NK-92 treated with Interleukin-12 subunit alpha and Interleukin-12 subunit beta, amount 100 ng/mL, for 24 hours (cell line): ENCODE data around the gene RXRB.

ENCODE experiments used
- DNase-seq: peaks from one replicate; lab custom pipeline; 2025; lab: John Stamatoyannopoulos, UW

The RXRB gene

DNA sequence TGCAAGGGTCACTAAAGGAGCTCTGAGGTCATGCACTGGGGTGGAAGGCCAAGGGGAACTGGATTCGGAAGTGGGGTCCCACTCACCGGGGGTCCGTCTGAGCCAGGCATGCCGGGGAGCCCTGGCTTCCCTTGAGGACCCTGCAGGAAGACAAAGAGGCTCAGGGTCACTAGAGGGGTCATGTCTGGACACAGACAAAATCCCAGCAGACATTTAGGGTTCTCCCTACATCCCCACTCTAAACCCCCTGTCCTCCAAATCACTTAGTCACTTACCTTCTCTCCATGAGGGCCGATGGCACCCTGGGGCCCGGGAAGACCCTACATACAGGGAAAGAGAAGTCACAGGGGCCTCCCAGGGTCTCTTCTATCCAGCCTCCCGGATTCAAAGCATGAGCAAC, 23.6 kb downstream of the RXRB start:
- no peak for DNase-seq

DNA sequence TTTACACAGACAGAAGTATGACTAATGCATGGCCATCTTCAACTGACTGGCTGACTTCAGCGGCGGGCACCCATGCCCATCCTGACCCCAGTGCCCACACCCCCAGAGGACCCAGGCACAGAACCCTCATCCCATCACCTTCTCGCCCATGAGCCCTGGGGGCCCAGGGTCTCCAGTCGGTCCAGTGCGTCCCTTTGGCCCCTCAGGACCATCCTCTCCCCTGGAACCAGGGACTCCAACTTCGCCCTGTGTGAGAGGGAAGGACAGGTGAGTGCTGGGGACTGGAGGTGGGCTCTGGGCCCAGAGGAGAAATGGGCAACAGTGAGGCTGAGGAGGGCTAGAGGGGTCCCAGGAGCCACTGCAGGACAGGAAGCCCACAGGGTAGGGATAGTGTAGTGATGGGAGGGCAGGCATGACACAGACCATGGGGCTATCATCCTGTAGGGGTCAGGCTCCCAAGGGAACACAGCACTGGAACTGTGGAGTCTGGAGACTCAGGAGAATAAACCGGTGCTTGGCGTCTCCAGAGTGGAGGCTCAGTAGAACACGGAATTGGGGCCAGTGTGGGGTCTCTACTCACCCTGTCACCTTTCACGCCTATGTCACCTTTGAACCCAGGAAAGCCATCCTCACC, 24.9 kb downstream of the RXRB start:
- no peak for DNase-seq

DNA sequence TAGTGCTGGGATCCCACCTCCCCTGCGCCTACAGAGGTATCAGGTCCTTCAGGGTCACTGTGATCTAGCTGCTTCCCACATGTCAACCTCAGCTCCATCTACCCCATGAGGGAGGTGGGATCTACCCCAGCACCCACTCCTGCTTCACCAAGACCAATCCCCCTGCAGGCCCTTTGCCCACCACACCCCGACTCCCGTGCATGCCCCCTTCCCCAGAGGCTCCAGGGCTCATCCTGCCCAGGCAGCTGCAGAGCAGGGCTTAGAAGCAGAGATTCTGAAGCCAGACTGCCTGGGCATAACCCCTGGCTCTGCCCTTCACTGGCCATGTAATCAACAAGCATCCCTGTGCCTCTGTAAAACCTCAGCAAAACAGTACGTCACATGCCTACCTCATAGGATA, 25.7 kb downstream of the RXRB start:
- no peak for DNase-seq

DNA sequence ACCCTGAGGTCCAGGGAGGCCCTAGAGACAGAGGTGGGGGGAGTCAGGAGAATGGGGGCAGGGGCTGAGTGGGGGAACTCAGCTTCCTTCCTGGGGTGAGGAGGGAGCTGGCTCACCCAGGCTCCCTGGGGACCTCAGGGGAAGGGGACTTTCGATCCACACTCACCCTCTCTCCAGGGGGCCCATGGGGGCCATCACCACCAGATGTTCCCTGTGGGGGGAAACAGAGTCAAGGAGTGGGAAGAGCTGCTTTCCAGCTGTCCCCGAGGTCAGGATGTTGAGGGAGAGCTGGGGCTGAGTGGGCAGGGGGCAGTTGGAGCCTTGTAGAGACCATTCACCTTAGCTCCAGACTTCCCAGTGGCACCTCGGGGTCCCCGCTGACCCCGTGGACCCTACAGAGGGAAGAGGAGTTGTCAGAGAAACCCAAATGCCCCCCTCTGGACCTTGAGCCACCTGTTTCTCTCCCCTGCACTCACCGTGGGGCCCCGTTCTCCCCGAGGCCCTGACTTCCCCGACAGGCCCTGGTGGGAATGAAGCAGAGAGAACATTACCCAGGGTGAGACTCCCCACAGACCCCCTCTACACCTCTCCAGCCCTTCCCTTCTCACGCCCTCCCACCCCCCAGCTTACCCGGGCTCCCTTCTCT, 26.8 kb downstream of the RXRB start:
- no peak for DNase-seq

DNA sequence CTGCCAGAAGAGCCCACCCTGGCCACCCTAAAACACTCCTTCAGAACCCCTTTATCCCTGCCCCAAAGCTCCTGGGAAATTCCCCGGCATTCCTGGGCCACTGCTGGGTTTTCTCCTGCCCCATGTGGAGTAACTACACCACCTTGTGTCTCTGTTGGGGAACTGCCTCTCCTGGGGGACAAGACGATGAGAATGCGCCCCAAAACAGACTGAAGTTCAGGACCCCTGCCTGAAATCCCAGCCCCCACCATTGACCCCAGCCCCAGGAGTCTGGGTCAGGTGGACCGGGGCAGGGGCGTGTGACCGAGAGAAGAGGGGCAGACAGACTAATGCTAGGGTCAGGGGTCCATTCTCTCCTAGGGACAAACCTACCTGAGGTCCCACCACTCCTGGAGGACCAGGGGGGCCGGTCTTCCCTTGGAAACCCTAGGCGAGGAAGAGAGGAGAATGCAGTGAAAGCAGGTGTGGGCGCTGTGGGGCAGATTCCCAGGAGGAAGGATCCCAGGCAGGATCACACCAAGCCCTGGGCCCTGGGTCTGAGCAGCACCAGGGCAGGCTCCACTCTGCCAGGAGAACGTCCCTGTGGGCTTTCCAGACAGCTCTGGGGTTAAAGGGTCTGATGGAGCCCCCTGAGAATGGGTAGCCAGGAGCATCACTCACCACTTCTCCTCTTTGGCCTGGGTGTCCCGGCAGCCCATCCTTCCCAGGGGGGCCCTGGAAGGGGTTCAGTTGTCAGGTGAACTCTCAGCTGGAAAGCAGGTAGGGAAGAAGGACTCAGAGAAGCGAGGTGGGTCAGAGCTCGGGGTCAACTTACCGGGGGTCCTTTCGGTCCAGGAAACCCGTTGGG, 27.6 kb downstream of the RXRB start:
- DNase-seq, result no peak

DNA sequence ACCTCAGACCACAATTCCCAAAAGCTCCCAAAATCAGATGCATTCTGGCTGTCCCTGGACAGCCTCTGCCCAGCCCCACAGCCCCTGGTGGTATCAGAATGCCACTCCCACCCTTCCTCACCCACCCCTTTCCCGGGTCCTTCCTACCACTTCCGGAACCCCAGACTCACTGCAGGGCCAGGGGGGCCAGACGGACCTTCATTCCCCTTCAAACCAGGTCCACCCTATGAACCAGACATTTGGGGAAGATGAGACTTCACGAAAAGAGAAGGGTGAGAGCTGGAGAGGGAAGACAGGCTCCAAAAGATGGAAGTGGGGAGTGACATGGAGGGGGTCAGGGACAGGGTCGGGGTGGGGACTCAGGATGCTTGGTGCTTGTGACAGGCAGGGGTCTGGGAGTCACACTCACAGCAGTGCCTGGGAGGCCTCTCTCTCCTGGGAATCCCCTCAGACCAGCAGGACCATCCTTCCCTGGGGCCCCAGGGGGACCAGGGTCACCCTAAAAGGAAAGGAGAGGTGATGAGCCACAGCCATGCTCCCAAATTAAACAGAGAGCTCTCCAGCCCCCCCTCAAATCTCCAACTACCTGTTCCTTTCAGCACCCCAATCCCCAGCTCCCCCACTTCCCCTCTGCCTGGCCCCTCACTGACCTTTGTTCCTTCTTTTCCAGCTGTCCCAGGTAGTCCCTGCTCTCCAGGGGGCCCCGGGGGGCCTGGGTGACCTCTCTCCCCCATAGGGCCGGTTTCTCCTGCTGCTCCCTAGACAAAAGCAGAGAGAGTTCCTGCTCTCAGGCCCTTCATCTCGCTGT, 28.4 kb downstream of the RXRB start:
- no peak for DNase-seq

DNA sequence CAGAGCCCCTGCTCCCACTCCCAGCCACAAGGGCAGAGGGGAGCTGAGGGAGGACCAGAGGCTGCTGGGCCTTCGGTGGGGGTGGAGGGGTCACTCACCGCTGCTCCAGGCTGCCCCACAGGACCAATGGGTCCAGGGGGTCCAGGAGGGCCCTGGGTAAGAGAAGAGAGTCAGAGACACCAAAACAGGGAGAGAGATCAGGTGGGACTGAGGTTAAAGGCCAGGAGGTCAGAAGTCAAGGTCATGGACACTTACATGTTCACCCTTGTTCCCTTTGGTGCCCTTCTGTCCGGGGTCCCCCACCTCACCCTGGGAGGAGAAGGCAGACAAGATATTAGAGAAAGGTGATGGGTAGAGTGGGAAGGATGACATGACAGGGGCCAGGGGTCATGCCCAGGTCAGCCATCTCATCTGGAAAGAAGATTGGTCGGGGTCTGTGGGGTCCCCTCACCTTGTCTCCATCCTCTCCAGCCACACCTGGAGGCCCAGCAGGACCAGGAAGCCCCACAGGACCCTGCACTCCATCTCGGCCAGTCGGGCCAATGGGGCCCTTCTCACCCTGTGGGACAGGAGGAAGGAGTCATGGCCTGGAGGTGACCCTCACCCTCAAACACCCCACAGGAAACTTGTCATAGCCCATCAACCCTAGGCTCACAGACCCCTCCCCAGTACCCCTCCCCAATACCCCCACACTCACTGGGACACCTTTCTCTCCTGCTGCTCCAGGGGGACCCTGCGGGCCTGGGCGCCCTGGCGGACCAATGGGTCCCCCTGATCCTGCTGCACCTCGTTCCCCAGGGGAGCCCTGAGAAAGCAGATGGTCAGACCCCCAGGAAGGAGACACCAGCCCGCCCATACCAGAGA, 29.2 kb downstream of the RXRB start:
- no peak for DNase-seq

DNA sequence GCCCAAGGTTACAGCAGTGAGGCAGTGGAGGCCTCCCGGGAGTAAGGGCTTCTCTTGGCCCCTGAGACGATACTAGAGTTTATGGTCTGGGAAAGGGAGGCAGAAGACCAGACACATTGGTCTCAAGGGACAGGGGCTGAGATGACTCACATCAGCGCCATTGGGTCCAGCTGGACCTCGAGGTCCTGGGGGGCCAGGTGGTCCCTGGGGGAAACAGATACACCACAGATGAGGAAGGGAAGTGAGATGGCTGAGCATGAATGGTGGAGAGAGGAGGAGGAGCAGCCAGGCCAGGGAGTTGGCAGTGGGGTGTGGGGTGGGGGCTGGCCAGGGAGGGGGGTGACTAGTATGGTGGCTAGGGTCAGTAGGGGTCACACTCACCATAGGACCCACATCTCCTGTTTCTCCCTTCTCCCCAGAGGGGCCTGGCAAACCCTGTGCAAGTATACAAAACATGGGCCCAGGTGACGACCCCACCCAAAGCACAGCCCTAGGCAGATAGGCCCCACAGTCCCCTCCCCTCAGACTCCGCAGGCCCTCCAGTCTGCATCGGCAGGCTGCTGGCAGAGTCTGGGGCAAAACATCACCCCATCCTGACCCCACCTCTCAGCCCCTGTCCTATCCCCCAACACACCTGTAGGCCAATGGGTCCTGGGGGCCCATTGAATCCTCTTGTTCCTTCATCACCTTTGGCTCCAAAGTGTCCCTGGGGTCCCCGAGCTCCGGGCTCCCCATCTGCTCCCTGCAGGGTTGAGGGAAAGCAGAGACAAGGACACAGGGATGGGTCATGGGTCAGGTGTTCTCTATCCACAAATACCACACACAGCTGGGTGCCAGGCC, 30.1 kb downstream of the RXRB start:
- no peak for DNase-seq

DNA sequence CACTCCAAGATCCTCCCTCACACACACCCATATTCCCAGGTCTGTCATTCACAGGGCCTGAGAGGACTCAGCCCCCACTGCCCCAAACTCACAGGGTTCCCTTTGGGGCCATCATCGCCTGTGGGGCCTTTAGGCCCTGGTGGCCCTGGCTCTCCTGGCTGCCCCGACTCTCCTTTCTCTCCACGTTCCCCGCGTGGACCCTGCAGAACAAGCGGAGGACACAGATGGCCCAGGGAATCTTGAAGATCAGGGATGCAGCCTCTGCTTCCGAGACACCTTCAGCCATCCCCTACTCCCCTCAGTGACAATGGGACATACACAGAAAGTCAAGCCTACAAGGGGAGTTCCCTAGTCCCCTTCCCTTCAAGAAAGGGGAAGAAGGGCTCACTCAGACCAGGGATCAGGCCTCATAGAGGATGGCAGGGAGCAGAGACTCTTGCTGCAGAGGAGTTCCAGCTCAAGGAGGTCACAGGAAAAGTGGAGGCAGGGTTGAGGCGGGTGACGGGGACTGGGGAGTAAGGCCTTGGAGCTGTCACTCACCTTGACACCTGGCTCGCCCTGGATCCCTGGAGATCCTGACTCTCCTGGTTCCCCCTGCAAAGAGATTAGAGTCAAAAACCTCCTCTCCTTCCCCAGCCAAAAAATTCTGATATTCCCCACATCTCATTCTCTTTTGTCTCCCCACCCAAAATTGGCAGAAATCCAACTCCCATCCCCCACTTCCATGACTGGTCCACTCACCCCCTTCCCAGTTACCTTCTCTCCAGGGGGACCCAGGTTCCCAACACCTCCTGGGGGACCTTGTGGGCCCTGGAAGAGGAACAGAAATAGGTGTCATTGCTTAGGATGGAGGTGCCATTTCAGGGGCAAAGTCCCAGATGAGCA, 30.9 kb downstream of the RXRB start:
- no peak for DNase-seq

DNA sequence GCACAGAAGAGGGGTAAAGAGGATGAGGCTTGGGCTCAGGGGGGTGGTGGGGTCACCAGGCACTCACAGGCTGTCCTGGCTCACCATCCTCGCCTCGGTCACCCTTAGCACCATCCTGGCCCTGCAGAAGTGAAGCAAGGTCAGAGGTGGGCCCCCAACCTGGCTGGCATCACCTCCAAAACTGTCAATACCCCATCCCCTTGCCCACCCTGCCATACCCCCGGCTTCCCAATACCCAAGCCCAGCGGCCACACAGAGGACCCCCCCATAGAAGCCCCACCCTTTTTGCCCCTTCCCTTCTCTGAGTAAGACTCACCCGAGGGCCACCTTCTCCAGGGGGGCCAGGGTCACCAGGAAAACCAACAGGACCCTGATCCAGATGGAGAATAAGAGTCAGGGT, 31.8 kb downstream of the RXRB start:
- DNase-seq, result no peak

DNA sequence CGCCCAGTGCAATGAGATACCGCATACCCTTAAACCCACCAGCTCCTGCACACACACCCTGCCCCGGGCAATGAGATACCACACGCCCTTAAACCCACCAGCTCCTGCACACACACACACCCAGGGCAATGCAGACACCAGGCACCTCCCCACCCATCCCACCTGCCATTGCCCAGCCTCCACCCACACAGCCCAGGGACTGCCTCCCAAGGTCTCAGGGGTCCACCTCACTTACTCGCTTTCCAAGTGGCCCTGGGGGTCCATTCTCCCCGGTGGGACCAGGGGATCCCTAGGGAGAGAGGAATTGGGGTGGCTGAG, 32.2 kb downstream of the RXRB start:
- no peak for DNase-seq

DNA sequence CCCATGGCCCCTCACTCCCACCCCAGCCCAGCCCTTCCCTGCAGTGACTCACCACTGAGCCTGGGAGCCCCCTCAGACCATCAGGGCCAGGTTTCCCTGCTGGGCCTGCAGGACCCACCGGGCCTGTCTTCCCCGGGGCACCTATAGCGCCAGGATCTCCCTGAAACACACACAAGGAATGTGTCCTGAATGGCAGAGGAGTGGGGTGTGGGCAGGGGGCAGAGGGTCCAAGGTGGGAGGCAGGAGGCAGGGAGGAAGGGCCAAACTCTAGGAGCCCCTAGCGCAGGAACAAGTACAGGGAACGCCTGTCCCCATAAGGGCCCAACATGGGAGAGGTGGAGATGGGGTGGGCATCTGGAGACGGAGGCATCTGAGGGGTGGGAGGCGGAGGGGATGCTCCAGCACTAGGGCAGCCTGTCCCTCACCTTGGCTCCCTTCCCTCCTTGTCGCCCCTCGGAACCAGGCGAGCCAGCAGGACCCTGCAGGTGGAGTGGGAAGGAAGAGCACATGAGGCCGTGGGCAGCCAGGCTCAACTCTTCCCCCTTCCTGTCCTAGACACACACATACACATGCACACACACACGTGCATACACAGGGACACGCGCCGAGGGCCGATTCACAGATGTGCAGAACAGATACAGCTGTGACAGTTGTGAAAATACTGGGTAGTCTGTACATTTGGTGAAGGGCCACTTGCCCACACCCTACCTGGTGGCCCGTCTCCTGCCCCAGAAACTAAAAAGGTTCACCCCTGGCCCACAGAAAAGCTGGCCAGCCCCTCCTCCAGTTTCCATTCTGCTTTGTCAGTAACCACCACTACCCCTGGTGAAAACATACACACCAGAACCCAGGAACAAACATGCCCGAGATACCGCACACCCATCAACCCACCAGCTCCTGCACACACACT, 32.8 kb downstream of the RXRB start:
- DNase-seq, result no peak

DNA sequence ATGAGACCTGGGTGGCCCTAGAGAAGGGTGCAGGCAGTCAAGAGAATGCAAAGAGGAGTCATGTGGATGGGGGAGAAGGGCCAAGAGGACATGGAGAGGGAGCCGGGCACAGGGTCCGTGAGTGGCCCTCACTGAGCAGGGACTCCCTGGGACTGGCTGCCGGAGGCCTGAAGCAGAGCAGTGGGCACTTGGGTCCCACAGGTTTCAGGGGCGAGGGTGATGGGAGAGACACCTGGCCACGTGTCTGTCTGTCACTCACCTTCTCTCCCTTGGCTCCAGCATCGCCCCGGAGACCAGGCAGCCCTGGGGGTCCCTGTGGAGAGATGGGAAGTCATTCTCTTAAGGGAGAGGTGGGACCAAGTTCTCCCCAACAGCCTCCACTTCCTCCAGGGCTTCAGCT, 33.7 kb downstream of the RXRB start:
- no peak for DNase-seq

DNA sequence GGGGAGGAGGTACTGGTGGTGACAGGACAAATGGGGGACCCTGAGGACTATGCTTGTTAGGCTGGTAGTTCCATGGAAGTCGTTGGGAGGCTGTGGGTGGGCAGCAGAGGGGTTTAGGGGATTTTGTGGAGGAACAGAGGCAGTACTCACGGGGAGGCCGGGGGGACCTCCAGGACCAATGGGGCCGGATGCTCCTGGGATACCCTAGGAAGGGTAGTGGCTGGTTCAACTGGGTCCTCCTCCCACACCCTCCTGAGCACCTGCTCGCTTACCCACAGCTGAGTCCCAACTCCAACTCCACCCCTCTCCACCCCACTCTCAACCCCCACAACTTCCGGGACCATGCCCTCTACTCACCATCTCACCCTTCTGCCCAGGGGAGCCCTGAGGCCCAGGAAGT, 34.1 kb downstream of the RXRB start:
- DNase-seq, result no peak

DNA sequence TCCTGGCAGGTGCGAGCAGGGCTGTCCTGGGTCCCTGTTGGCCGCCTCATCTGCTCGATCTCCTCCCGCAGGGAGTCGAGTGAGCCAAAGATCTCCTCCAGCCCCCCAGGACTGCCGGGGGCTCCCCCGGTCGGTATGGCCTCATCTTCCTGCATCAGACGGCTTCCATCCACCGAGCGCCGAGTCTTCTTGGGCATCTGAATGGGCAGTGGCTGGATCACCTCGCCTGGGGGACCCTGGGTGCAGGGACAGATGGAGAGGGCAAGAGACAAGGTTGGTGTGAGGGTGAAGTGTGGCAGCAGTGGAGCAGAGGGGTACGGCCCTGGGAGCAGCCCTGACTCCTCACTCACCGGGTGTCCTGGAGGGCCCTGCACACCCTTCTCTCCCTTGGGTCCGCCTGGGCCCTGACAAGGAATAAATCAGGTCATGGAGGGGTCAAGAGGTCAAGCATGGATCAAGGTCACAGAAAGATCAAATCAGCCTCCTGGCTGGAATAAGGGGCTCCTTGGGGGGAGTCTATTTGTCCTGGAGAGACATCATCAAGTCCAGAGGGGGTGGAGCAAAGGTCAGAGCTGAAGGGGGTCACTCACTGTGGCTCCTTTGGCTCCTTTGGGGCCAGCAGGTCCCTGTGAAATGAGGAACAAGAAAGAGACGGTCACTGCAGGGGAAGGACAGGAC, 34.7 kb downstream of the RXRB start:
- no peak for DNase-seq

DNA sequence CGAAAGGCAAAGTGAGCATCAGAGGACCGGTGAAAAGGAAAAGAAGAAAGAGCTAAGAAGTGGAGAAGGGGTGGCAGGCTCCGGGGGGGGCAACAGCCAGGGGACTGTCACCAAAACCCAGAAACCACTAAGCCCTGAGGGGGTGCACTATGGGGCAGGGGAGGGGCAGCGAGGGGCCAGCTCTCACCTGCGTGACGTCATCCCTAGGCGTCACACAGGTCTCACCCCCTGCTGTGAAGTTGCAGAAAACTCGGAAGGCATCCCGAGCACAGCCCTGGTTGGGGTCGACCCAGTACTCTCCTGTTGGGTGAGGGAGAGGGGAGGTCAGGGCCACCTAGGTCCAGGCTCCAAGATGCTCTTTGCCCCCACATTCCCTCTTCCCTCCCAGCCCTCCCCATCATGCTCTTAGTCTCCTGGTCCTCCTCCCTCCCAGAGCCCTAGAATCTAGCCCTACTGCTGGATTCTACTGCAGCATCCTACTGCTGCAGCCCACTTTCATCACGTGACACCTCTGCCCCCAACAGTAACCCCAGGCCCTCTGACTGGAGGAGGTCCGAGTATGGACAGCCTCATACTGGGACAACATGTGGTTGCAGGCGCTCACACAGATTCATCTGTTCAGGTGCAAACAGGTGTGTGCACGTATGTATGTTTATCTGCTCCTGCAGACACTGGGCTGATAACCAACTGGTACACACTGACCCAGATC, 35.6 kb downstream of the RXRB start:
- no peak for DNase-seq

DNA sequence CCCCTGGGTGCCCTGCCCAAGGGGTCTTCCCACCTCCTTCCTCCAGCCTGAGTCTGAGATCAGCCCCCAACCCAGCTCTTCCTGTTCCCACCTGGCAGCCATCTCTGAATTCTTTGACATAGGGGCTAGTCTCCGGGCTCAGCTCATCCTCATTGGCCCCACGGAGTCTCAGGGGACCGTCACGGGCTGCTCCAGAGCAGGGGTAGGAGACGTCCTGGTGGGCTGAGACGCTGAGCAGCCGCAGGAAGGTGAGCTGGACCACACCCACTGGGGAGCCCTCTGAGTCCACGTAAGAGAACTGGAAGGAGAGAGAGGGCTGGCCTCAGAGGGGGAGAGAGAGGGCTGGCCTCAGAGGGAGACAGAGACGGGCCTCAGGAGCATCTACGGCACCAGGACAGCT, 36.3 kb downstream of the RXRB start:
- no peak for DNase-seq
